ENCODE measurements around the gene BANP.

DNA sequence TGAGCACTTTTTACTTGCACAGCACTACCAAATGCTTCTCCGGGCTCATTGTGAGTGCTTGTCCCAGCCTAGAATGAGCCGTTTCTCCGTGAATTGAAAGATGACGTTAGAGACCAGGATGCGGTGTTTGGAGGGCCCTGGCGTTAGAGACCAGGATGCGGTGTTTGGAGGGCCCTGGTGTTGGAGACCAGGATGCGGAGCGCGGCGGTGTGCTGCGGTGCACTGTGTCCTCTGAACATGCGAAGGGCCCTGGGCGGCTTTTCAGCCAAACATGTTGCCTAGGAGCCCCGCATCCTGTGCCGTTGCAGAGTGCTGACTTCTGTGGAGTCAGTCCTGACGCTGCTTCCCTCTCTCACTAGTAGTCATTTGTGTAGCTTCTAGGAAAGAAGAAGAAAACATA, 42.7 kb downstream of the BANP start:
- TF ChIP-seq, protein P1, sequence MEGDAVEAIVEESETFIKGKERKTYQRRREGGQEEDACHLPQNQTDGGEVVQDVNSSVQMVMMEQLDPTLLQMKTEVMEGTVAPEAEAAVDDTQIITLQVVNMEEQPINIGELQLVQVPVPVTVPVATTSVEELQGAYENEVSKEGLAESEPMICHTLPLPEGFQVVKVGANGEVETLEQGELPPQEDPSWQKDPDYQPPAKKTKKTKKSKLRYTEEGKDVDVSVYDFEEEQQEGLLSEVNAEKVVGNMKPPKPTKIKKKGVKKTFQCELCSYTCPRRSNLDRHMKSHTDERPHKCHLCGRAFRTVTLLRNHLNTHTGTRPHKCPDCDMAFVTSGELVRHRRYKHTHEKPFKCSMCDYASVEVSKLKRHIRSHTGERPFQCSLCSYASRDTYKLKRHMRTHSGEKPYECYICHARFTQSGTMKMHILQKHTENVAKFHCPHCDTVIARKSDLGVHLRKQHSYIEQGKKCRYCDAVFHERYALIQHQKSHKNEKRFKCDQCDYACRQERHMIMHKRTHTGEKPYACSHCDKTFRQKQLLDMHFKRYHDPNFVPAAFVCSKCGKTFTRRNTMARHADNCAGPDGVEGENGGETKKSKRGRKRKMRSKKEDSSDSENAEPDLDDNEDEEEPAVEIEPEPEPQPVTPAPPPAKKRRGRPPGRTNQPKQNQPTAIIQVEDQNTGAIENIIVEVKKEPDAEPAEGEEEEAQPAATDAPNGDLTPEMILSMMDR (IDR thresholded peaks at IDR 0.05) = no peak
- TF ChIP-seq EZH2 (IDR thresholded peaks at IDR 0.05) (no peak), EZH2phosphoT487 (IDR thresholded peaks at IDR 0.05) (no peak)

Data from neural progenitor cell (in vitro differentiated cells).